GM18517 (cell line): Measurements from ENCODE around the gene ANO3.
"Not testable (repeated sequence)": the region's sequence is repeated elsewhere in the genome, so short reads cannot be mapped to it uniquely, and the experiment has no call there.

Experiments
- ATAC-seq: cut with Tn5 transposase; IDR thresholded peaks from one replicate; pipeline ENCODE4 v1.9.1; 2021; ENCODE audit warnings: mild to moderate bottlenecking, moderate library complexity; ENCODE audit not compliant: unreplicated experiment

ANO3 gene

DNA sequence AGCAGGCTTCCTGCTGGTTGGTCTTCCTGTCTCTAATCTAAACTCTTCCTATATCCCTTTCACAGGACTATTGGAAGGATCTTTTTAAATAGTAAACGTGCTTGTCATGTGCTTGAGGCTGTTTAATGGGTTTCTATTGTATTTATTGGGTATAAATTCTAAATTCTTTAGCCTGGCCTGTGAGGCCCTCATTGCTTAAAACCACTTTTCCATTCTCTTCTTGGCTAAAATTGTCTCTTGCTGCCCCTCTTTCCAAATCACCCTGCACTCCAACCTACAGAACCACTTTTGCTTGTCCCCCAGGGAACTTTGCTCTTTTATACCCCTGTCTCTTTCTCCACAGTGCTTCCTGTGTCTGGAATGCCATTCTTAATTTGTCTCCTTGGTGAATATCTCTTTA, 286.5 kb downstream of the ANO3 start:
- ATAC-seq, result no peak

DNA sequence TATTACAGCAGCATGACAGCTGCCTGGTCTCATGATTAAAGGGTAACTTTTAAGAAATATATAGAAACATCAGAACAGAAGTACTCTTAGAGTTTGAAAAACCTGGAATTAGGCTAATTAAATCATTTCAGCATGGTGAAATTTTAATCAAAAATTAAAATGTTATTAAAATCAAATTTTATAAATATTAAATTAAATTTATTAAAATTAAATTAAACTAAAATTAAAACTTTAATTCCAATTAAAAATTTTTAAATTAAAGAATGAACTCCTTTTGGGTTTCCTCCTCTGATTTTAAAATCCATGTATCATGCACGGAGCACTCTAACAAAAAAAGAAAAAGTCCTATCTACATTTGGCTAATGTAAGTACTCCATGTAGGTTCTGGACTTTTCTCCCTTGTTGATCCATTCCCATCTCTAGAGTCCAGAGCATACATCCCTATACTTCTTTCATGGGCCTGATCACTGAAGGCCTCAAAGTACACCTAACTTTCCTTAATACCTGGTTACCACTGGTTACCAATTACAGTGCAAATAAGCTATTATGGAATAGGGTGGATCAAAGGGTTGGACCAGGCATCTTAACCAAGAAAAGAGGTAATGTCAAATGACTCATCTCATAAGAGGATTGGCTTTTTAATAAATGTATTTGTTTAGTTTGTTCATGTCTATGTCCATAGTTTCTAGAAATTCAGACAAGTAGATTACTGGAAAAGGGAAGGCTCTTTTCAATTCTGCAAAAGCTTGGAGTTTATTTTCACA, 288.5 kb downstream of the ANO3 start:
- no peak for ATAC-seq

DNA sequence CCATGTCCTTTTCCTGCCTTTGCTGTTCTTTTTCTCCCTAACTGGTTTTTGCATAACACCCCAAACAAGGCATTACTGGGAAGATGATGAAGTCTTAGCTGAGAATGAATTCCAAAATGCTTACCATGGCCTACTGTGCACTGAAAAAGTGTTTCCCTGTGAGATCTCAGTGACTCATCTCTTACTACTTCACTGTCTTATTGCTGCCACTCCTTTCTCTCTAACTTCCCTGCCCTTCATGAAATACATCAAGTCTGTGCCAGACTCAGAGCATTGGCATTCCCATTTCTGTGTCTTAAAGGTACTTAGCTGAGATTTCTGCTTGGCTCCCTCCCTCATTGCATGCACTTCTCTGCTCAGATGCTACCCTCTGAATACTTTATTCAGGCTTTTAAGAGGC, 289.2 kb downstream of the ANO3 start:
- ATAC-seq, result no peak

DNA sequence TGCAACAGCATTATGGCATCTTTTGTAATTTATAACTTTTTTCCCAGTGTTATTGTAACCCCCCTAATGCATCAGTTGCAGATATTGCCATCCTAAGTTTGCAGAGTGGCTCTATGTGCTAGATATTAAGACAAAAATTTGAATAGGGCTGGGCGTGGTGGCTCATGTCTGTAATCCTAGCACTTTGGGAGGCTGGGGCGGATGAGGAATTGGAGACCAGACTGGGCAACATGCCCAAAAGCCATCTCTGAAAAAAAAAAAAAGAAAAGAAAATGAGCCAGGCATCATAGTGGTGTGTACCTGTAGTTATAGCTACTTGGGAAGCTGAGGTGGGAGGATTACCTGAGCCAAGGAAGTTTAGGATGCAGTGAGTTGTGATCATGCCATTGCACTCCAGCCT, 290.3 kb downstream of the ANO3 start:
- no peak for ATAC-seq

DNA sequence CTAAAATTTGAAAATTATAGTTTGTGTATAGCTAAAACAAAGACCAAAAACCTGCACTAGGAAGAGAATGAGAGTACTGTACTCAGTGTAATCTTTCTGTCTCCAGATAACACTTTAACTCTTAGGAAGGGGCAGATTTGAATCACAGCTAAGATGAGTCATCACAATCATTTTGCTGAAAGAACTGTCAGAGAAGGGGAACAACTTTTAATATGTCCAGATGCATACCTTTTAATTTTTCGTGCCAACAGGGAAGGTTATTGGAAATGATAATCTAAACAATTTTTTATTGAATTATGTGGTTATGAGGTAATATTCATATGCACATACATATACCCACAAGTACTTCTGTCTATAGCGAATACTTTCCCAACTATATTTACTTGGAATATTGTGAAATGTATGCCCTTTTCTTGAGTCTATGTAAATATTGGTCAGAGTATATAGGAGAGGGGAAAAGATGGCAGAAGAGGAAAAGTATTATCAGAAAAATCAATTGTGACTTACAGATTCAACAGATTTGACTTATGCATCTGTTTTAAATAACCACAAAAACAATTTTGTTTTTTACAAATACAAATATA, 291.2 kb downstream of the ANO3 start:
- ATAC-seq, result peak; percentile 67

DNA sequence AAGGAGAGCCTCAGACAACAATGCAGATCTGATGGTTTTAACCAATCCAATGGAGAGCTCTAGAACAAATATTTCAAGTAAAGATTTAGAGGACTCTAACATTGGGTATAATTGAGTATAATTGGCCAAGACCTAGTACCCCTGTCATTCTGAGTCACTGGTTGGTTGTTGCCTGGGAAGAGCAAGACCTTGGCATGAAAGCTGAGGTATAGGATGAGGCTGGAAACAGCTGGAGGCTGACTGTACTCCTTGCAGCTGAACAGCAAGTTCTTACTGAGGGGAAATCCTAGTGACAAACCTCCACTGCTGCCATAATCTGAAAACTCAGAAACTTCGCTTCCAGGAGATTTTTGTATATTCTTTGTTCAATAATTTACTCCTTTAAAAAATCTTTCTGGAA, 294.4 kb downstream of the ANO3 start:
- ATAC-seq, result no peak

DNA sequence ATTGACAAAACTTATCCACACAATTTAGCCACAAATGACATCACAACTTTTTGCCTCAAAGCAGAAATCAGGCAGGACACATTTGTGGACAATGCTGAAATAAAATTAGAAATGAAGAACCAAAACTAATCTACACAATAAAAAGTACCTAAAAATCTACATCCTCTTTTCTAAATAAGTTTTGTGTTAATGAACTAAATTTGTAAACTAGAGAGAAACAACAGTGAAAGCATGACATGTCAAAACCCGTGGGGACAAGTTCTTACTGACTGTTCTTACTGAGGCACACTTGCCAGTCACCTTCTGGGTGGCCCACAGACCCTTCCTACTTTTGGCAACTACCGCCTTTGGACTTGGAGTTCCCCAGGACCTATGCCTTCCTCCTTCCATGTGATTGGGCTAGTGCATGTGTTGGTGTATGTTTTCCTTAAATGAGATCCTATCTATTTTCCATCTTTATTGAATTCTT, 300.8 kb downstream of the ANO3 start:
- ATAC-seq, result peak; percentile 93

DNA sequence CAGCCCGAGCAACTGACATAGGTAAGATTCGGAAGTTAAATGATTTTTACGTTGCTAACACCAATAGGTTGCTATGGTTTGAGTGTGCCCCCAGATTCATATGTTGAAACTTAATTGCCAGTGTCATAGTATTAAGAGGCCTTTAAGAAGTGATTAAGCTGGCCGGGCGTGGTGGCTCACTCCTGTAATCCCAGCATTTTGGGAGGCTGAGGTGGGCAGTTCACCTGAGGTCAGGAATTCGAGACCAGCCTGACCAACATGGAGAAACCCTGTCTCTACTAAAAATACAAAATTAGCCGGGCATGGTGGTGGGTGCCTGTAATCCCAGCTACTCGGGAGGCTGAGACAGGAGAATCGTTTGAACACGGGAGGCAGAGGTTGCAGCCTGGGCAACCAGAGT, 311.4 kb downstream of the ANO3 start:
- not testable (repeated sequence) for ATAC-seq

DNA sequence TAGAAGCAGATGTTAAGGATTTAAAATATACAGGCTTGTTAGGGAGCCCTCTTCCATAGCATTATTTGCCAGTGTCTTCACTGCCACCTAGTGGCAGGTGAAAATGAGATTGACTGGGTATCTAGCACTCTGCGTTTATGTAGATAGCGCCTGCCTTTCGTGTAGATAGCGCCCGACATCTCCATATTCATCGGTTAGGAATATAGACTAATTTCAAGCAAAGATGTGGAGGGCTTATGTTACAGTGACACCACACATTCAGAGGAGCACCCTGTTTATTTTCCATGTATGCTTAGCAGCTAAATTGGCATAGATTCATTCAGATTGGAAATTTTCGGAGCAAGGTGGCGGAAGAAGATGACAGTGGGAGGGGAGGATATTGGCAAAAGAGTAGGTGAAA, 318.0 kb downstream of the ANO3 start:
- ATAC-seq, result peak; percentile 88

DNA sequence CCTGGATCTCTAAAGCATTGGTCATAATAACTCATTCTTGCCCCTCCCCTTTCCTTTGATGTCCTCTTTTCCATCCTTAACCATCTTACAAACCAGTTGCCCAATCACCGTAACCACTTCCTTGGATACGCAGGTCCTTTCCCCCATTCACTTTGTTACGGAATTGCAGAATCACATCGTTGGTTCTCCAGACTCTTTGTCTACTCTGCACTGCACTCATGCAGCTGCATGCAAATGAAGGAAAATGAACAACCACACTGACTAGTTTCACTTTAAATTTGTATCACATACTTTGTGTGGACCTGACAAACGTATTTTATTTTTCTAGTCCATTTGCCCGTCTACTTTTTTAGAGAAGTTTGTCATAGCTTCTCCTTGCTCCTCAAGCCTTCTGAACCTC, 320.0 kb downstream of the ANO3 start:
- ATAC-seq, result peak; percentile 67

DNA sequence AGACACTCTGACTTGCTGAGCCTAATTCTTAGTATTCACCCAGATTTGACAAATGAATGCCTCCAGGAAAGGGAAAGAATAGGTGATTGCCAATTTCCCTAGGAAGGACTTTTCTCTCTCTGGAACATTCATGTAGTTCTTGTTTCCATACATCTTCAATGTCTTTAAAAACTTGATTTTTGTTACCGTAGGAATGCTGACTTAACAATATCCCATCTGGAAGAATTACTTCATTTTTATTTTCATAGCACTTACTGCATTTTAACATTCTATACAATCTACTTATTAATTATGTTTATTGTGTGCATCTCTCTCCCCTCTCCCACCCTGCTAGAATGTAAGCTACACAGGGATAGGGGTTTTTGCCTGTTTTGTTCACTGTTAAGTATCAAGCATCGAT, 323.4 kb downstream of the ANO3 start:
- no peak for ATAC-seq

DNA sequence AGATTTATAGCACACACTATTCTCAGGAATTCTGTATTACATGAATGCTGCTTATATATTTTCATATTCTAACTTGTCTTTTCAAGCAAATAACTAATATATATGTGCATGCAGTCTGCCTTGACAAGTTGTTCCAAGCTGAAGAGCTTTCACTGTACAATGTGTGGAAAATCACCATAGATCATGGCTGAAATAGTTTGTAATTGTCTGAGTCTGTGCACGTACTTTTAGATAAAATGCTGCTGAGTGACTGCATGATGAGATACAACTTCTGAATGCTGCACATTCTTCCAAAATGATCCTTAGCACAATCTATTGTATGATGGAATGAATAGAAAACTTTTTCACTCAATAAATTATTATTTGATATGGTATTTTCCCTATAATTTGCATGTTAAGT, 331.0 kb downstream of the ANO3 start:
- no peak for ATAC-seq

DNA sequence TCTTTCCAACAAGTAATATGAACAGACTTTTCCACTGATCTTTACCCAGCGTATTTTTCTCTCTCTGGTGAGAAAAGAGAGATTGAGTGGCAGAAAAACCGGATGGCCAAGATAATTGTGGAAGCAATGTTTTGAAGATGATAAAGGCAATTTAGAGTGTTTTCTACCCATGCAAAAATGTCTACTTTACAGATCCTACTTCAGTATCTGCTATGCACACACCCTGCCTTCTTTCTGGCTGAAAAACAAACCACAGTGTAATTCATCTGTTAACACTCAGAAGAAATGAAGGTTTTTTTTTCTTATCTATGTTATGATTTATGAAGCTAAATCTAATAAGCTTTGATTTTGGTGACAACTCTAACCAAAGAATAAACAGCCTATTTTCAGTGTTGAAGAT, 333.1 kb downstream of the ANO3 start:
- ATAC-seq, result no peak

DNA sequence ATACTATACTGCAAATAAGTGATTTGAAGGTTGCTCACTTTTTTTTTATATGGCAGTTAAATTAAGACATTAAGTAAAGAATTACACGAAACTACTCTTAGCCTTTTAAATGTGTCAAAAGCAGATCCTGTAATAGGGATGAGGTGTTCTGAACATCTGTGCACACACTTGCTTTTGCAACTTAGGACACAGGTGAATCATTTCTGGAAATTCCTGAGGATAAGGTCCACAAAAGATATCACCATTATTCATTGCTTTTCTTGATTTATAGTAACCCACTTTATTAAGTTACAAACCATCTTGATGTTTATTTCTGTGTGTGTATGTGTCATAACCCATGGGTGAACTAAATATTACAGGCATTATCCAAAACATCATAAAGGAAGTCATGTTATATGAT, 334.0 kb downstream of the ANO3 start:
- ATAC-seq, result no peak

DNA sequence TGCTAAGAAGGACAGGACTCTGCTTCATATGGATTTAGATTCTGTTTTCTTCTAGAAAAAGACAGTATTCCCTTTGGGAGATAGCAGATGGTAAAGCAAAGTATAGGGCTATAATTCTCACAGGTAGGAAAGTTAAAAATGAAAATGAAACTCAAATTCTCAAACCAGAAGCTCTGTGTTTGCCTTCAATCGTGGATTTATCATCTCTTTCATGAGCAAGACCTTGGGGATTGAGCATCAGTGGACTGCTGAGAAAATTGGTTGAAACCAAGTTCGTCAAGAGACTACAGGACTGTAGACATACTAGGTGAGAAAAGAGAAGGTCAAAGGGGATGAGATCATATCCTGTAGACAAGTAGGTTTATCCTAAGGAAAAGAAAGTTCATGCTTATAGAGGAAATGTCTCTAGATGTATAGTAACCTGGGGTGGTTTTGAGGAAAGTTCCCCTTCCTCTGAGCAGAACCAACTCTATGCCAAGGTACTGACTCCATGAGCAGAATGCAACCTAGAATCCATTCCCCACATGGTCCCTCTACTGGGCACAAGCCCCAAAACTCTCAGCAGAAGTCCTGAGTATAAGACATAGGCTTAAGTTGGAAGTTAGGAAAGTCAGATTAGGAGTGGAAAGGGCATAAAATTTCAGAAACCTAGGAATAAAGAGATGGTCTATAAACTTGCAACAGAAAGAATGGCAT, 343.5 kb downstream of the ANO3 start:
- ATAC-seq, result no peak

DNA sequence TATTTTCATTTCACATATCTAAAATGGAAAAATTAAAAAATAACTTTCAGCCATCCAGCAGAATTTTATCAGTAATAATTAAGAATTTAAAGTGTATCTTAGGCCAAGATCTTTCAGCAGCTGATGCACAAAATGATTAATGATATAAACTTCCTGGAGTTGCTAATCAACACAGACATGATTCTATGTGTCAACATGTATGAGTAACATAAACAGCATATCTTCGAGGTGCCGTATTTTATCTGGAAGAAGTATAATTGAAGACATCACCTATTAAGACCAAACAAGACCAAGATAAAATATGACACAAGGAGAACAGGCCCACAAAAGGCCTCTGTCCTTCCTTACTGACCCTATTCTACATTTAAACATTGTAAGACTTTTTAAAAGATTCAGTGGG, 344.7 kb downstream of the ANO3 start:
- ATAC-seq, result no peak

DNA sequence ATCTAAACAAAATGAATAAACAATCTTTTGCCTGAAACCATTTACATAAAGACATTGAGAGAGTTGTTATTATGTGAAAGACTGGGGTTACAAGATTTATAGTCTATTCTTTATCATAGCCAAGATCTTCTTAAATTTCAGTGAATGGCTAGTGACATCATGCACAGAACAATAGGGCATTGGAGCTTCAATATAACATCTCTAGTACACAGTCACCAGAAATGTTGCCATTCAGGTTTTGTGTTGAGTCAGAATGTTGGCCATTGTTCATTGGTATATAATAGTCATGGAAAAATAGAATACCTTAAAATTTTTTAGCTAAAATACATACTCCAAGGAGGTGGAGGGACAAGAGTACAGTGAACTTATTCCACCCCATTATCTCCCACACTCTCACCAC, 345.6 kb downstream of the ANO3 start:
- no peak for ATAC-seq

DNA sequence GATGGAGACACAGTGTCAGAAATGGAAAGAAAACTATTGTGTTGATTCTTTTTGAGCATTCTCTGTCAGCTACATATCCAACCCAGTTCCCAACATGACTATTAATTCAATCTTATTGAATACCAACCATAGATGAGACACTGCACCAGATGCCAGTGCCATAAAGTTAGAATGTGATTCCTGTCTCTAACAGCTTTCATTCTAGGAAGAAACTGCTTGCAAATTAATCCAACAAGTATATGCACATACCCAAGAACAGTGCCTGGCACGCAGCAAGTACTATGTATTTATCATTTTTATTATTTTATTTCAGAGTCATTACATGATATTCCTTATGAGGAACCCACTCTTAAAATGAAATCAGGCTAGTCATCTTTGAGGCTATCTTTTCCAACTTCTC, 355.4 kb downstream of the ANO3 start:
- ATAC-seq, result no peak

DNA sequence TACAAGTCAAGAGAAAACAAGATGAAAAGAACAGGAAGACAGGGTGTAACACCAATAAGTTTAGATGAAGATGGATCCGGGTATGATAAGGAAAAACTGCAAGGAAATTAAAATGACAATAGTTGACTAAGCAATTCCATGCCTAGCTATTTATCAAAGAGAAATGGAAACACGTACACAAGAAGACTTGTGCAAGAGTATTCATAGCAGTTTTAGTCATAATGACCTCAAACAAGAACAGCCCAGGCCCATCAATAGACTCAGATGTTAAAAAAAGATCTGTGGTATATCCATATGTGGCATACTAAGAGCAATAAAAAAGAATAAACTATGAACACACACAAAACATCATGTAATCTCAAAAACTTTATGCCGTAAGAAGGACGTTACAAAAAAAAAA, 356.8 kb downstream of the ANO3 start:
- no peak for ATAC-seq

DNA sequence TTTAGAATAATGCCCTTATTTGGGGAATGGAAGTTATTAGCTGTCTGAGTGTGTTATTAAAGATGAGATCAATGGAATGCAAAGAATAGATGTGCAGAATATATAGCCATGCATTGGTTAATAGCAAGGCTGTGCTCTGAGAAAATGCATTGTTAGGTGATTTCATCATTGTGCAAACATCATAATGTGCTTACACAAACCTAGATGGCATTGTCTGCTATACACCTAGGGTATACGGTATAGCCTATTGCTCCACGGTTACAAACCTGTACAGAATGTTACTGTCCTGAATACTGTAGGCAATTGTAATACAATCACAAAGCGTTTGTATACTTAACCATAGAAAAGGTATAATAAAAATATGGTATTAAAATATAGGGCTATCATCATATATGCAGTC, 364.4 kb downstream of the ANO3 start:
- ATAC-seq, result no peak

DNA sequence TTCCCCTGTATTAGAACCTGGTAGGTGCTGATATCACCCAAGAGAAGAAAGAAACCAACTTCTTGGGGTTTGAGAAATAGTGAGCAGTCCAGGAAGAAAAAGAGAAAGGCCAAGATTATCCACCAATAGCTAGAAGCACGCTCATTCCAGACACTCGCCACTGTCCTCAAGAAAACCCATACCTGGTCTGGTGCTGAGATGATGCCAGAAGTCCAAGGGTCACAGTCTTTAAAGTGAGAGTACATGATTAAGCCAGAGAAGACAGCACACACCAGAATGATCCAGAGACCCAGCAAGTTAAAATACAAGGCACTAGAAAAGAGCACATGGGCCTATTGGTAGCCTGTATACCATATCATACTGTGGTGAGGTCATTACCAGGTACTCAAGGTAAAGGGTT, 366.3 kb downstream of the ANO3 start:
- no peak for ATAC-seq

DNA sequence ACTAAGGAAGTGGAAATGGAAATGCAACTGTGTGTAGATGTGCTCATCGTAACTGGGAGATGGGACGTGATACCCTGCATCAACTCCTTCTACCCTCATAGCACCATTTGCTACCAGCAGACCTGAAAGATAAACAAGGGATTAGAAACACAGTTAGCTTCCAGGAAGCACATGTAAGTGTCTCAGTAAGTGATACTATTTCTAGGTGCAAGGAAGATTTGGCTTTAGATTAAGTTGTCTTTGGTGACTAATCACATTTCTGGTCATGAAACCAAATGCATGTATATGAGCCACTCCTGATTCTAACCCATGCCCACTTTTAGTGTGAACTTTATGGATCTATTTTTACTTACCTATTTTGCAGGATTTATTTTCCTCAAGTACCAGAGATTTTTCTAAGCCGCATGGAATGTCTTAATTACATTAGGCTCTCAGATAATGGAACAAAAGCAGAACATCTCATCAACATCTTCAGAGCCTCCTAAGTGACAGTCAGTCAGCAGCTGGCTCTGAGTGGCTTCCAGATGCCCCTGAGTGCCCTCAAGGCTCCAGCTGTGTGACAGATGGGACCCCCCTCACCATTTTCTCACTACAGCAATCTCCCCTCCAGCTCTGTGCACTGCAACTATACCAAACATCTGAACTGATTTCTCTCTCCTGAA, 368.8 kb downstream of the ANO3 start:
- ATAC-seq, result no peak
